H9 (cell line): ENCODE data around the gene SH3TC1. TPM values are rescaled to one million over a fixed set of nuclear protein-coding genes. Genes with fewer than 3 reads are reported as not detected.

Experiments
- DNase-seq: peaks from one replicate; pipeline ENCODE4 v3.0.0-alpha.2; 2017
- H2AFZ ChIP-seq: one replicate; pipeline ENCODE4 v1.6.1; 2013; ENCODE audit warnings: mild to moderate bottlenecking, low read length, control low read depth, moderate library complexity
- H2AK5ac ChIP-seq: 2 replicates; pipeline ENCODE4 v1.6.1; 2013; ENCODE audit warnings: low read length, control low read depth, mixed read lengths; ENCODE audit not compliant: insufficient read length
- H2BK120ac ChIP-seq: one replicate; pipeline ENCODE4 v1.6.1; 2013; ENCODE audit warnings: low read depth, mild to moderate bottlenecking, low read length, control low read depth, inconsistent platforms; ENCODE audit not compliant: poor library complexity, severe bottlenecking
- H2BK12ac ChIP-seq: 2 replicates; pipeline ENCODE4 v1.6.1; 2013; ENCODE audit warnings: low read length, control low read depth, mixed read lengths, low read depth; ENCODE audit not compliant: insufficient read length
- H2BK15ac ChIP-seq: 2 replicates; pipeline ENCODE4 v1.6.1; 2013; ENCODE audit warnings: low read depth, low read length, control low read depth
- H2BK20ac ChIP-seq: one replicate; pipeline ENCODE4 v1.6.1; 2013; ENCODE audit warnings: low read depth, mild to moderate bottlenecking, low read length, control low read depth, inconsistent platforms; ENCODE audit not compliant: poor library complexity, severe bottlenecking
- H2BK5ac ChIP-seq: 2 replicates; pipeline ENCODE4 v1.6.1; 2013; ENCODE audit warnings: low read length, control low read depth, mixed read lengths; ENCODE audit not compliant: insufficient read length
- H3K14ac ChIP-seq: 2 replicates; pipeline ENCODE4 v1.6.1; 2013; ENCODE audit warnings: low read length, control low read depth; ENCODE audit not compliant: insufficient read depth
- H3K18ac ChIP-seq: 2 replicates; pipeline ENCODE4 v1.6.1; 2013; ENCODE audit warnings: low read depth, mild to moderate bottlenecking, mixed read lengths, low read length, control low read depth; ENCODE audit not compliant: insufficient read length
- H3K23ac ChIP-seq: 2 replicates; pipeline ENCODE4 v1.6.1; 2013; ENCODE audit warnings: low read length, control low read depth, mixed read lengths, low read depth; ENCODE audit not compliant: insufficient read length
- H3K23me2 ChIP-seq: 2 replicates; pipeline ENCODE4 v1.6.1; 2013; ENCODE audit warnings: low read depth, mild to moderate bottlenecking, mixed read lengths, low read length, control low read depth; ENCODE audit not compliant: insufficient read length, poor library complexity, severe bottlenecking
- H3K27ac ChIP-seq: 2 replicates; pipeline ENCODE4 v1.5.1; 2013; ENCODE audit warnings: low read length, control low read depth, mixed read lengths, low read depth; ENCODE audit not compliant: insufficient read length
- H3K27me3 ChIP-seq: 2 replicates; pipeline ENCODE4 v1.6.1; 2013; ENCODE audit warnings: low read length, control low read depth, inconsistent platforms; ENCODE audit not compliant: insufficient read depth
- H3K4ac ChIP-seq: 2 replicates; pipeline ENCODE4 v1.6.1; 2013; ENCODE audit warnings: low read depth, mild to moderate bottlenecking, control low read depth, inconsistent platforms, low read length, moderate library complexity
- H3K4me1 ChIP-seq: 2 replicates; pipeline ENCODE4 v1.6.1; 2013; ENCODE audit warnings: low read length, control low read depth, inconsistent platforms; ENCODE audit not compliant: insufficient read depth
- H3K4me2 ChIP-seq: 2 replicates; pipeline ENCODE4 v1.6.1; 2013; ENCODE audit warnings: low read length, control low read depth, mixed read lengths; ENCODE audit not compliant: insufficient read length, insufficient read depth
- H3K56ac ChIP-seq: 2 replicates; pipeline ENCODE4 v1.6.1; 2013; ENCODE audit warnings: low read depth, mild to moderate bottlenecking, mixed read lengths, low read length, control low read depth; ENCODE audit not compliant: insufficient read length
- H3K79me1 ChIP-seq: 2 replicates; pipeline ENCODE4 v1.6.1; 2013; ENCODE audit warnings: low read depth, mild to moderate bottlenecking, moderate library complexity, low read length, control low read depth, inconsistent platforms; ENCODE audit not compliant: insufficient read depth, poor library complexity, severe bottlenecking
- H3K79me2 ChIP-seq: 2 replicates; pipeline ENCODE4 v1.6.1; 2013; ENCODE audit warnings: low read length, control low read depth, inconsistent platforms; ENCODE audit not compliant: insufficient read depth
- H3K9ac ChIP-seq: 2 replicates; pipeline ENCODE4 v1.6.1; 2013; ENCODE audit warnings: low read length, control low read depth, mixed read lengths; ENCODE audit not compliant: insufficient read length; ENCODE audit errors: extremely low read depth
- H3K9me3 ChIP-seq: one replicate; pipeline ENCODE4 v1.6.1; 2013; ENCODE audit warnings: low read depth, low read length, inconsistent platforms; ENCODE audit not compliant: control insufficient read depth
- H3T11ph ChIP-seq: one replicate; pipeline ENCODE4 v1.6.1; 2013; ENCODE audit warnings: mild to moderate bottlenecking, low read length, control low read depth, inconsistent platforms
- H4K20me1 ChIP-seq: one replicate; pipeline ENCODE4 v1.6.1; 2013; ENCODE audit not compliant: control insufficient read depth, insufficient read length, insufficient read depth
- H4K5ac ChIP-seq: 2 replicates; pipeline ENCODE4 v1.6.1; 2013; ENCODE audit warnings: low read depth, mild to moderate bottlenecking, mixed read lengths, low read length, control low read depth; ENCODE audit not compliant: insufficient read length
- H4K8ac ChIP-seq: replicated peaks from 2 replicates; pipeline ENCODE4 v1.6.1; 2013; ENCODE audit warnings: low read length, control low read depth, mixed read lengths, low read depth; ENCODE audit not compliant: insufficient read length
- H4K91ac ChIP-seq: 2 replicates; pipeline ENCODE4 v1.6.1; 2013; ENCODE audit warnings: low read depth, mild to moderate bottlenecking, moderate library complexity, mixed read lengths, low read length, control low read depth; ENCODE audit not compliant: insufficient read length
- H3K27ac Mint-ChIP-seq, 3 experiments: 2 replicates in 2 of 3; 3 replicates in 1 of 3; pipeline ENCODE4 v1.8.0; 2020 to 2021; ENCODE audit warnings: mixed read lengths in 3 of 3, mild to moderate bottlenecking in 1 of 3, moderate library complexity in 1 of 3
- H3K27me3 Mint-ChIP-seq: 2 replicates; pipeline ENCODE4 v1.8.0; 2021; ENCODE audit warnings: low read depth, mild to moderate bottlenecking, moderate library complexity, mixed read lengths
- H3K36me3 Mint-ChIP-seq, 3 experiments: 2 replicates in 2 of 3; 3 replicates in 1 of 3; pipeline ENCODE4 v1.8.0; 2020 to 2021; ENCODE audit warnings: low read depth in 3 of 3, mixed read lengths in 3 of 3; ENCODE audit not compliant: insufficient read depth in 1 of 3
- H3K4me1 Mint-ChIP-seq, 2 experiments: 2 replicates each; pipeline ENCODE4 v1.8.0; 2020; ENCODE audit warnings: mixed read lengths in 2 of 2
- H3K4me3 Mint-ChIP-seq, 2 experiments: 2 replicates in 1 of 2; 3 replicates in 1 of 2; pipeline ENCODE4 v1.8.0; 2020 to 2021; ENCODE audit warnings: mild to moderate bottlenecking in 2 of 2, mixed read lengths in 2 of 2, moderate library complexity in 1 of 2
- H3K9me3 Mint-ChIP-seq, 2 experiments: 2 replicates in 1 of 2; 3 replicates in 1 of 2; pipeline ENCODE4 v1.8.0; 2020; ENCODE audit warnings: mild to moderate bottlenecking in 2 of 2, mixed read lengths in 2 of 2, moderate library complexity in 1 of 2
- WGBS: extraction: QIAGEN DNeasy Blood & Tissue Kit; methylation state at CpG from one replicate; pipeline ENCODE4 v1.1.7; 2013; ENCODE audit warnings: missing lambda C conversion rate, low lambda C conversion rate, mixed read lengths; ENCODE audit not compliant: insufficient read length; ENCODE audit errors: extremely low coverage; 5-methylcytosine and 5-hydroxymethylcytosine counted together
- total RNA-seq: library from RNA; stranded (reverse); gene quantifications from 2 replicates; pipeline ENCODE4 v1.2.1, GENCODE V29; 2021
- TF ChIP-seq, protein P1 (sequence below): fragments of 200-600 bp; sonication (generic); conservative IDR thresholded peaks from 3 replicates; pipeline ENCODE4 v1.8.0; 2021; ENCODE audit warnings: antibody characterized with exemption, mild to moderate bottlenecking

Gene SH3TC1
- total RNA-seq, 1 experiment from 2014 or later = 0.74 TPM

DNA sequence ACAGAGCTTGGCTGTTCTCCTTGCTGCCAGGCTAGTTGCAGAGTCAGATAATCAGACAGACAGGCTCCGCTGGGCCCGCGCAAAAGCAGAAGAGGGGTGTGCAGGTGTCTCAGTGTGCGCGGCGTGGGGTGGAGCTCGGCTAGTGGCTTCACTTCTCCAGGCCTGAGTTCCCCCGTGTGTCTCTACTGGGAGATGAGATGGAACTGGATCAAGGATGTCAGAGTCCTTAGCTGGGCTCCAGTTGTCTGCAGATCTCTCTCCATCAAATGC is 91.5 kb downstream of the SH3TC1 start:
- DNase-seq = no peak
- Histone ChIP-seq H4K8ac (no peak overlapping the region), H3K23me2 (no peaks in the 10 kb centered on the region), H3K18ac (no peak overlapping the region), H4K20me1 (no peaks in the 10 kb centered on the region), H3K56ac (no peak overlapping the region), H3K4me2 (no peak overlapping the region), H2BK12ac (no peak overlapping the region), H2AFZ (no peak overlapping the region), H2BK5ac (no peak overlapping the region), H4K5ac (no peak overlapping the region), H2BK120ac (no peak overlapping the region), H3K79me2 (no peaks in the 10 kb centered on the region), H3K9me3 (no peaks in the 10 kb centered on the region), H3T11ph (no peak overlapping the region), H3K4ac (no peak overlapping the region), H3K14ac (no peak overlapping the region), H2AK5ac (no peak overlapping the region), H2BK15ac (no peak overlapping the region), H3K27ac (no peak overlapping the region), H3K79me1 (no peaks in the 10 kb centered on the region), H3K27me3 (no peaks in the 10 kb centered on the region), H3K9ac (no peak overlapping the region), H3K23ac (no peak overlapping the region), H4K91ac (no peak overlapping the region), H3K4me1 (no peaks in the 10 kb centered on the region), H2BK20ac (no peak overlapping the region)
- H3K4me3 Mint-ChIP-seq = no peak overlapping the region
- WGBS = no CpG with 5 or more reads among the region's 8 CpGs
- TF ChIP-seq, protein P1, sequence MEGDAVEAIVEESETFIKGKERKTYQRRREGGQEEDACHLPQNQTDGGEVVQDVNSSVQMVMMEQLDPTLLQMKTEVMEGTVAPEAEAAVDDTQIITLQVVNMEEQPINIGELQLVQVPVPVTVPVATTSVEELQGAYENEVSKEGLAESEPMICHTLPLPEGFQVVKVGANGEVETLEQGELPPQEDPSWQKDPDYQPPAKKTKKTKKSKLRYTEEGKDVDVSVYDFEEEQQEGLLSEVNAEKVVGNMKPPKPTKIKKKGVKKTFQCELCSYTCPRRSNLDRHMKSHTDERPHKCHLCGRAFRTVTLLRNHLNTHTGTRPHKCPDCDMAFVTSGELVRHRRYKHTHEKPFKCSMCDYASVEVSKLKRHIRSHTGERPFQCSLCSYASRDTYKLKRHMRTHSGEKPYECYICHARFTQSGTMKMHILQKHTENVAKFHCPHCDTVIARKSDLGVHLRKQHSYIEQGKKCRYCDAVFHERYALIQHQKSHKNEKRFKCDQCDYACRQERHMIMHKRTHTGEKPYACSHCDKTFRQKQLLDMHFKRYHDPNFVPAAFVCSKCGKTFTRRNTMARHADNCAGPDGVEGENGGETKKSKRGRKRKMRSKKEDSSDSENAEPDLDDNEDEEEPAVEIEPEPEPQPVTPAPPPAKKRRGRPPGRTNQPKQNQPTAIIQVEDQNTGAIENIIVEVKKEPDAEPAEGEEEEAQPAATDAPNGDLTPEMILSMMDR = no peak
- no peaks in the 10 kb centered on the region; the same call in 1 of the 2 replicates for H3K27me3 Mint-ChIP-seq
- no peak overlapping the region for H3K27ac Mint-ChIP-seq
- peaks cover 5 to 6% of the 10 kb centered on the region in 2 experiments; a peak in 3 of 5 replicates for H3K9me3 Mint-ChIP-seq
- peaks cover 4 to 7% (median 4%) of the 10 kb centered on the region in 3 experiments; a peak in 5 of 7 replicates for H3K36me3 Mint-ChIP-seq
- no peaks in the 10 kb centered on the region for H3K4me1 Mint-ChIP-seq

Other genes starting within 250 kb of the SH3TC1 start
- gene ABLIM2, start 40.5 kb upstream of the SH3TC1 start, total RNA-seq = 0.90 and 1.0 TPM in 2 replicates
- 2.9 and 3.0 TPM in 2 replicates for gene HTRA3, start 70.5 kb downstream of the SH3TC1 start, total RNA-seq
- 13.1 and 13.8 TPM in 2 replicates for gene ACOX3, start 241.4 kb downstream of the SH3TC1 start, total RNA-seq
- gene TRMT44, start 241.5 kb downstream of the SH3TC1 start, total RNA-seq = 22.8 and 28.3 TPM in 2 replicates